Activated CD4-positive, alpha-beta T cell treated with anti-CD3 and anti-CD28 coated beads for 1 hour (primary cell): ENCODE measurements around the gene NAA10.

Experiments
- DNase-seq: peaks from one replicate; pipeline ENCODE4 v3.0.0-alpha.2; 2020

The NAA10 gene

GRCh38 chrX:153948002-153948466, 13.2 kb upstream of the NAA10 start:
- no peak for DNase-seq

DNA sequence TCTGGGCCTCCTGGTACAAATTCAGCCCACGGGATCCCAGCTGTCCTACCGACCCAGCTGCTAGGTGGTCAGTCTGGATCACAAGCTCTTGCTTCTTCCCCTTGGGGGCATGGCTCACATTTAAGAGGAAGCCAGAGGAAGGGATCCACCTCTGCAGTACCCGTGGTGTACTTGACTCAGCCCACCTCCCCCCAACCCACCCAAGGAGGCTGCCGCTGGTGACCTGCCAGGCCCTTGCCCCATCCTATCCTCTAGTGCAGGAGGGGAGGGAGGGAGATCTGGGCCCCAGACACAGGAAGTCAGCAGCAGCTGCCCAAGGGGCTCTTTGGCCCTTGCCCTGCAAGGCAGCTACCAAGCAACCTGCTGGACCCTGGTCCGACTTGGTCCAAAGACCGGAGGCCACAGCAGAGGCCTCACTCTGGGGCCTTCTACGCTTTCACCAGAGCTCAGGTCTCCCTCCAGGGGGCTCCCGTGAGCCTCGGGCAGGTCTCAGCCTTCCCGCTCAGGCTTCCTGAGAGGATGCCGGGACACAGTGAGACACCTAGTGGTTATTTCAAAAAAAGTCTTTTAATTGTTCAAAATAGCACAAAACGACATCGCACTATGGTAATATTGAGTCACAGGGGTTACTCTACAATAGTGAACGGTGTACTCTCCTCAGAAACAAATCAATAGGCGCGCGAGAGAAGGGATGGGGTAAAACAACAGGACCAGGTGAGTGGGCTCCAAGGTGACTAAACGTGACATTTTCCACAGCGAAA, 12.4 kb upstream of the NAA10 start:
- DNase-seq: peak; percentile 66

DNA sequence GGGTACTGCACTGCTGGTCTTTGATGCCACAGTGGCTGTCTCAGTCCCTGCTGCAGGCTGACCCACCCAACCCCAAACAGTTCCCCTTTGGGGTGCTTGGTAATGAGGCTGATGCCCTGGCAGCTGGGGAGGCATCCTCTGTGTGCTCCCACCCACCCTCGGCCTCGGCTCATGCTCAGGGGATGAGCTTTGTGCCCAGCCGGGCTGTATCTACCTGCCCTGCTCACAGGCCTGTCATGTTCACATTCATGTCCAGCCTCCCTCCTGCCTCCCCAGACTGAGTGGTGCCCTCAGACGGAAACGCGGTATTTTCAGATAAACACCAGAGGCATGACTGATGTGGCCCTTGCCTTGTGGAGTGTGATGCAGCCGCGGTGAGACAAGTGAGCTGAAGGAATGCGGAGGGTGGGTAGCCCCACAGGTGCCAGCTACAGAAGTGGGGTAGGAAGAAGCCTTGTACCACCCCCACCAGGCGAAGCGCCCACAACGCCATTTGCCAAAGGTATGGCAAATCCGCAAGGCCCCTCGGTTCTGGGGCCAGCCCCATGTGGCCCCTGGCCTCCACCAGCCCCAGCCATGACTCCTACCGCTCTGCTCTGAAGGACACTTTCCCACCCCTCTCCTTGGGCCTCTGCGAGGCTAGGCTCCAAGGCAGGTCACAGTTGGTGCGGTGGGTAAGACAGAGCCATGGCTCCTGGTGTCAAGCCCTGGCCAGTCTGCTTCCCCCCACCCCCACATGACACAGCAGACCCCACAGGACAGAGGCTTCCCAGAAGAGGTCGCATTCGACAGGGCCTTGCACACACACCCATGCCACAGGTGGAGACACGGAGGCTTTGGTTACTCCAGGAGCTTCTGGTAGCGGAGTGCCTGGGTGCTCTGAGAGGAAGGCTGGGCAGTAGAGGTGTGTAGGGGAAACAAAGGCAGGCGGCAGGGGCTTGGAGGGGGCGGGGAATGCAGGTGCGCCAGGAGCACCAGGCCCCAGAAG, 11.4 kb upstream of the NAA10 start:
- DNase-seq: no peak

GRCh38 chrX:153944800-153945150, 9.9 kb upstream of the NAA10 start:
- no peak for DNase-seq

DNA sequence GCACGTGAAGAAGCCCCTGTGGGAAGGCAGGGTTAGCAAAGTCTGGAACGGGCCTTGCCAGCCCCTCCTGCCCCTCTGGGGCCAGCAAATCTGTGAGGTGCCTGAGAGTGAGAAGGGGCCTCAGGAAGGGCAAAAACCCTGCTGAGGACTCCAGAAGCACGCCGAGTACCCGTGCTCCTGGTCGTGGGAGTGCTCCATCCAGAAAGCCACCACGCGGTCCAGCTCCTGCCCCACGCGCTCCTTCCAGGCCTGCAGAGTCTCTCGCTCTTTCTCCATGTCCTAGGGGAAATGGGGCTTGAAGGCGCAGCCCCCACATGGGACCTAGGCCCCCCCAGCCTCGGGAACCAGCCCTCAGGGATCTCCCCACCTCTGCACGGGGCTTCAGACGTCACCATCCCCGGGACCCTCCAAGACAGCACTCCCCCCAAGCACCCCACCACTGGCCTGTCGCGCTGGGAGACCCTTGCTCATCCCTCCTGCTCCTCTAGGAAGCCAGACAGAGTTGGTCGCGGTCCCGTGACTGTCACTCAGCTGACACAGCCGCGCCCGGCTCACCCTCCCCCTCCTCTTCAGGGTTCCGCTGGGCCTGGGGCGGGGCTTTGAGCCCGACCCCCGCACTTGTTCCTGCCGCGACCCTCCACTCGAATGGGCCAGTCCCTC, 9.4 kb upstream of the NAA10 start, which contains the start of gene RENBP:
RENBP (minus strand) TSS at position 504 of the 660 bp plus-strand sequence; CDS start at position 471, 33 bp downstream.
- no peak for DNase-seq

DNA sequence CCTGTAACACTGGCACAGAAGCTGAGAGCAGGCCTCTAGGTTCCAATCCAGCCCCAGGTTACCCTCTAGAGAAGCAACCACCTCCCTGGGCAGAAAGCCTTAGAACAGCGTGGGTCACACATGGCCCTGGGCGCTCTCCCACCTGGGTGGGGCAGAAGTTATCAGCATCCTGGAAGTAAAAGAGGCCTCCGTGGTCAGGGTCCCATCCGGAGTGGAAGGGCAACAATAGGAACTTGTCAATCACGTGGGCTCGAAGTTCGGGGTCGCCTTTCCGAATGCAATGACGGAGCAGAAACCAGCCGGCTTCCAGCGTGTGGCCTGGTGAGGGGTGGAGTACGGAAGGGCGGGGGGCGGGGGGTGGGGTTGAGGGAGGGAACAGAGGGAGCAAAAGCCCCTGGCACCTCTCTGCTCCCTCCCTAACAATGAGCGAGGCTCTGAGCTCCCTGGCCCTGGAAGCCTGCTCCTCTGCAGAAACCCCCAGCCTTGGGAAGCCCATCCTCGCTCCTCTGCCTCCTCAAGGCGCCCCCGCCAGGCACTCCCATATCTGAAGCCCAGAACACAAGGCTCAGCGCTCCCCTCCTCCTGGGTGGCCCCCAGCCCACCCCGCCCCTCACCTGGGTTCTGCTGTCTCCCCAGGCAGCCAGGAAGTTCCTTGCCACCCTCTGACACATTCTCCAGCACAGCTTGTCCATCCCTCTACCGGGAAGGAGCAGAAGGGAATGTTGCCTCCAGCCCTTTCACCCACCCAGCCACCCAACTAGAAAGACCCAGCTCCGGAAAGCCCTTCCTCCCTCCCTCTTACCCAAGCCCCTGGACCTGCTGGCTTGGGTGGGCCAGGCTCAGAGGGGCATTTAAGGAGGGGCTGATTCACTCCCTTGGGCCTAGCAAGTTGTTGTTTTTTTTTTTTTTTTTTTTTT, 6.8 kb upstream of the NAA10 start:
- DNase-seq: no peak

GRCh38 chrX:153939573-153939972, 4.7 kb upstream of the NAA10 start:
- no peak for DNase-seq

DNA sequence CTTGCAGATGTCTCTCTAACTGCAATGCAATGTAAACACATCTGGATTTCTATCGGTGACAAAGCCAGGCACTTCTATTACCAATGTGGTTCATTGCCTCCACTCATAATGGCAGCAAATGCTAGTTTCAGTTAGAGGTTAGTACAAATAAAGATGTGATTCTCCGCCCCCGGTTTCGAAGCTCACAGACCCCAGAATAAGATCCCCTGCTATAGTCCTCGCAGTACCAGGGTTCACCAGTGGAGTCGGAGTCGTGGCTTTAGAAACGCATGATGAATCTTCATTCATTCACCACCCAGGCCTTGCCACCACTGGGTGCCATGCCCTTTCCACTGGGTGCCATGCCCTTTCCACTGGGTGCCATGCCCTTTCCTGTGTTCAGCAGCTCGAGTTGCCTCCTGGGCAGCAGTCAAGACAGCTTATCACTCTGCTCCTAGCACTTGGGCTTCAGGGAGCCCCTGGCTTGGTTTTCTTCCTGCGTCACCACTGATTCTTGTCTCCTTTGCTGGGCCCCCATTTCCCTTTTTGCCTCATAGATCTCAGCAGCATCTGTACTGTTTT, 3.5 kb upstream of the NAA10 start:
- DNase-seq: no peak

DNA sequence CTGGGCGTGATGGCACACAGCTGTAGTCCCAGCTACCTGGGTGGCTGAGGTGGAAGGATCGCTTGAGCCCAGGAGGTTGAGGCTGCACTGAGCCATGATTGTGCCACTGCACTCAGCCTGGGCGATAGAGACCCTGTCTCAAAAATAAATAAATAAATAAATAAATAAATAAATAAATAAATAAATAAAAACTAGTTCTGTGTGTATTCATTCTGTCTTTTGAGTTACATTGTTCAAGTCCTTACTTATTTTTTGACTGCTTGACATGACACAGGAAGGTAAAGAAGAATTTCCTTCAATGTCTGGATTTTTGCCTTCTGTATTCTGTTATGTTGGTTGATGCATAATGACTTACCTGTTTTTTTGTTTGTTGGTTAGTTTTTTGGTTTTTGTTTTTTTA, 2.2 kb upstream of the NAA10 start:
- DNase-seq: no peak

GRCh38 chrX:153935326-153935851, 552 bp upstream of the NAA10 start:
- no peak for DNase-seq

DNA sequence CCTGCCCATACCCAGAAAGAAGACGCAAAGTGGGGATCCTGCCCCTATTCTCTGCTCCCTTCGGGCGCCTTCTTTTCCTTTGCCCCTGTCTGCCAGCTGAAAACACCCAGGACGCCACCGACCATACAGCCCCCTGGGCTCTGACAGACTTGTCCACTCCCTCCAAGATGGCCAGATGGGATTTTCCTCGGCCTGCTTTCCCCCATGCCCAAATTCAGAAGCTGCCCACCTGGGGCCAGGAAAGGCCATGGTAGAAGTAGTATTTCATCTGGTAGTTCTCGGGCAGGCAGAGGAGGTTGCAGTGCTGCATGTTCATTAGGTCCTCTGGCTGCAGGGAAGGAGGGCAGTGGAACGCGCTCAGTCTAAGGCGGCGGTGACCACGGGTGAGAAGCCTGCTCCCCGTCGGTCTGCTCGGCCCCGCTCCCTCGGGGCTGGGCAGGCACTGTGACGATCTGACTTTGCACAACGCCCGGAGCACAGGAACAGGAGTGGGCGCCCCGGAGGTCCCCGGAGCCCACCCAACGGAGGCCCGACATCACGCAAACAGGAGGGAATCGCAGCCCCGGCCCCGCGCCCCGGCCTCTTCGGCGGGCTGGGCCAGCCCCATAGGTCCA, 582 bp downstream of the NAA10 start:
- no peak for DNase-seq

DNA sequence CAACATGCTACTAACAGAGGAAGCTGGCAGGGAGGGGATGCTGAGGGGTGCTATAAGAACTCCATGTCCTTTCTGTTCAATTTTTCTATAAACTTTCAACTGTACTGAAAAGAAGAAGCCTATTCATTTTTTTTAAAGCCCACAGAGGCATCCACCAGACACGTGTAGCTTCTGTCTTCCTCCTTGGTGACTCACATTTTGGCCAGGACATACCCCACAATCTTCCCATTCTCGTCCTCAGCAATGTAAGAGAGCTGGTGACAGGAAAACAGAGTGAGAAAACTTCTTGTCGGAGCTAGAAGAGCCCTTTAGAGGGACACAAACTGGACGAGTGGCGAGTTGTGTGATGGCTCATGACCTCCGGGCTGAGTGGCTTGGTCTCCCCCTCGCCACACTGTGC, 1.1 kb downstream of the NAA10 start:
- DNase-seq: no peak

GRCh38 chrX:153932220-153932915, 2.5 kb downstream of the NAA10 start:
- DNase-seq: no peak

DNA sequence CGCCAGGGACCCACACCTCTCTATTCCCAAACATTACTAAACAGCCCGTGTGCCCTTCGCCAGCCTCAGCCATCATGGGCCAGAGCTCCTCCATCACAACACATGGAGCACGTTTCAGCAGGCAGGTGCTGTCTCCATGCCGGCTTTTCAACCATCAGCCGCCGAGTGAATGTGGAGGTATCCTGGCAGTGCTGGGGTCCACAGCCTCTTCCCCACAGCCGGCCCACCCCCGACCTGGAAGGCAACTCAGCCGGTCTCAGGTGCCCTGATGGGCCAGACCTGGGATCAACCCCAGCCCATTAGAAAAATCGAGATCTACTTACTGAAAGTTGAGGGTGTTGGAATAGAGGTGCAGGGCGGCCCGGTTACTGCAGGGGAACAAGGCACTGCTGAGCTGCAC, 3.1 kb downstream of the NAA10 start:
- no peak for DNase-seq

DNA sequence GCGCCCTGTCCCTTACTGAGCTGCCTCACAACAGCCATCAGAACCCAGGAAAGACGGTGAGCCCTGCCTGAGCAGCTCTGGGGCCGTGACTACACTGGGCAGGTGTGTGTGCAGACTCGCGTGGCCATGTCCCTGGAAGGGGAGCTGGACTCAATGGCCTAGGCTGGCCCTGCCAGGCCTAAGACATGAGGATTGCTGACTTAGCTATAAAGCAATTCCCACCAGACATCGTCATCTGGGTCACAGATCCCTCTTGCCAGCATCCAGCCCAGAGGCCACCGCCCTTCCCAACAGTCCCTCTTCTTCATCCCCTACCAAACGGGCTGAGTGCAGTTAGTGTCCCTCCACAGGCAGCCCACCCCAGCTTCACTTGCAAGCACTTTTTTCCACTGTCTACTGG, 3.7 kb downstream of the NAA10 start:
- no peak for DNase-seq

GRCh38 chrX:153930011-153930910, 4.6 kb downstream of the NAA10 start:
- DNase-seq: no peak

- DNase-seq: no peak
Observed at GRCh38 chrX:153929576-153929975, 5.3 kb downstream of the NAA10 start.

GRCh38 chrX:153928846-153929245, 6.0 kb downstream of the NAA10 start:
- no peak for DNase-seq
